HG02943 (cell line): ENCODE results near the gene CAB39.

Experiments used
- ATAC-seq: cut with Tn5 transposase; IDR thresholded peaks from one replicate; pipeline ENCODE4 v1.9.1; 2021; ENCODE audit warnings: mild to moderate bottlenecking, low read depth, moderate library complexity; ENCODE audit not compliant: unreplicated experiment

CAB39 gene

GRCh38 chr2:230847883-230848388, 135.3 kb downstream of the CAB39 start:
- ATAC-seq = no peak

- no peak for ATAC-seq
These were observed 137.2 kb downstream of the CAB39 start for GRCh38 chr2:230849633-230850357.

GRCh38 chr2:230850358-230850658, 137.7 kb downstream of the CAB39 start:
- no peak for ATAC-seq

- no peak for ATAC-seq
These were observed 139.5 kb downstream of the CAB39 start for GRCh38 chr2:230852113-230852512.

- no peak for ATAC-seq
These were observed 149.1 kb downstream of the CAB39 start for GRCh38 chr2:230861552-230862255.

- ATAC-seq = no peak
These were observed 149.7 kb downstream of the CAB39 start for GRCh38 chr2:230862292-230862691.

- no peak for ATAC-seq
These were observed 150.4 kb downstream of the CAB39 start for GRCh38 chr2:230863031-230863430.

- no peak for ATAC-seq
These were observed 150.9 kb downstream of the CAB39 start for GRCh38 chr2:230863442-230864121.

- no peak for ATAC-seq
These were observed 151.5 kb downstream of the CAB39 start for GRCh38 chr2:230864122-230864604.

GRCh38 chr2:230864605-230865306, 152.1 kb downstream of the CAB39 start, which contains the start of gene ITM2C:
TSS of gene ITM2C (plus strand) at chr2:230864942. CDS start at chr2:230865026, 84 bp downstream.
- no peak for ATAC-seq

- ATAC-seq = no peak
These were observed 152.7 kb downstream of the CAB39 start for GRCh38 chr2:230865307-230865765.

GRCh38 chr2:230865766-230866755, 153.4 kb downstream of the CAB39 start:
- no peak for ATAC-seq

GRCh38 chr2:230866756-230867523, 154.3 kb downstream of the CAB39 start:
- ATAC-seq = no peak

GRCh38 chr2:230868161-230868946, 155.7 kb downstream of the CAB39 start:
- no peak for ATAC-seq

- no peak for ATAC-seq
These were observed 156.6 kb downstream of the CAB39 start for GRCh38 chr2:230868947-230869913.

GRCh38 chr2:230869914-230870543, 157.4 kb downstream of the CAB39 start:
- ATAC-seq = no peak
